ENCODE data around the gene P2RX4.
"Not testable (repeated sequence)": the region's sequence is repeated elsewhere in the genome, so short reads cannot be mapped to it uniquely, and the experiment has no call there.

P2RX4 gene, protein sequence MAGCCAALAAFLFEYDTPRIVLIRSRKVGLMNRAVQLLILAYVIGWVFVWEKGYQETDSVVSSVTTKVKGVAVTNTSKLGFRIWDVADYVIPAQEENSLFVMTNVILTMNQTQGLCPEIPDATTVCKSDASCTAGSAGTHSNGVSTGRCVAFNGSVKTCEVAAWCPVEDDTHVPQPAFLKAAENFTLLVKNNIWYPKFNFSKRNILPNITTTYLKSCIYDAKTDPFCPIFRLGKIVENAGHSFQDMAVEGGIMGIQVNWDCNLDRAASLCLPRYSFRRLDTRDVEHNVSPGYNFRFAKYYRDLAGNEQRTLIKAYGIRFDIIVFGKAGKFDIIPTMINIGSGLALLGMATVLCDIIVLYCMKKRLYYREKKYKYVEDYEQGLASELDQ

DNA sequence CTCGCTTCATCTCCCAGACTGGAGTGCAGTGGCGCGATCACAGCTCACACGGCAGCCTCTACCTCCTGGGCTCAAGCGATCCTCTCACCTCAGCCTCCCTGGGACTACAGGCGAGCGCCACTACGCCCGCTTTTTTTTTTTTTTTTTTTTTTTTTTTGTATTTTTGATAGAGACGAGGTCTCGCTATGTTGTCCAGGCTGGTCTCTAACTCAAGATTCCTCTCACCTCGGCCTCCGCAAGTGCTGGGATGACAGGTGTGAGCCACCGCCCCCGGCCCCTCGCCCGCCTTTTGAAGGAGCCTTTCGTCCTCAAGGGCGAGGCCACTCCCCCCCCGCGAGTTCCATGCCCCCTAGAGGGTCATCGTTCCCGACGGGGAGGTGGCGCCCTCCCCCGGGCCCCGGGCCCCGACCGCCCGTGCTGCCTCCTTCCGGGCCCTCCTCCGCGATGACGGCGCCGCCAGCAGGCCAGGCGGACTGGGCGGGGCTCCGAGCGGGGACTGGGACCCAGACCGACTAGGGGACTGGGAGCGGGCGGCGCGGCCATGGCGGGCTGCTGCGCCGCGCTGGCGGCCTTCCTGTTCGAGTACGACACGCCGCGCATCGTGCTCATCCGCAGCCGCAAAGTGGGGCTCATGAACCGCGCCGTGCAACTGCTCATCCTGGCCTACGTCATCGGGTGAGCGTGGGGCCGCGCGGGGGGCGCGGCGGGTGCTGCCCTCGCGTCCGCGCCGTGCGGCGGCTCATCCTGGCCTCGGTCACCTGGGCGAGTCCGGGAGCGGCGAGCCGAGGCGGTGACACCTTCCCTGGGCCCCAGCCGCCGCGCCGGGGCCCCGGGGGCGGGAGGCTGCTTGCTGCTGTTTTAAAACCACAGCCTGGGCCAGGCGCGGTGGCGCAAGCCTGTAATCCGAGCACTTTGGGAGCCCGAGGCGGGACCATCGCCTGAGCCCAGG, at the start of gene P2RX4:
Gene P2RX4 (plus strand): TSS at position 506 of the 949 bp plus-strand sequence. CDS start 36 bp downstream, at position 542.
- TF ChIP-seq, protein P1, sequence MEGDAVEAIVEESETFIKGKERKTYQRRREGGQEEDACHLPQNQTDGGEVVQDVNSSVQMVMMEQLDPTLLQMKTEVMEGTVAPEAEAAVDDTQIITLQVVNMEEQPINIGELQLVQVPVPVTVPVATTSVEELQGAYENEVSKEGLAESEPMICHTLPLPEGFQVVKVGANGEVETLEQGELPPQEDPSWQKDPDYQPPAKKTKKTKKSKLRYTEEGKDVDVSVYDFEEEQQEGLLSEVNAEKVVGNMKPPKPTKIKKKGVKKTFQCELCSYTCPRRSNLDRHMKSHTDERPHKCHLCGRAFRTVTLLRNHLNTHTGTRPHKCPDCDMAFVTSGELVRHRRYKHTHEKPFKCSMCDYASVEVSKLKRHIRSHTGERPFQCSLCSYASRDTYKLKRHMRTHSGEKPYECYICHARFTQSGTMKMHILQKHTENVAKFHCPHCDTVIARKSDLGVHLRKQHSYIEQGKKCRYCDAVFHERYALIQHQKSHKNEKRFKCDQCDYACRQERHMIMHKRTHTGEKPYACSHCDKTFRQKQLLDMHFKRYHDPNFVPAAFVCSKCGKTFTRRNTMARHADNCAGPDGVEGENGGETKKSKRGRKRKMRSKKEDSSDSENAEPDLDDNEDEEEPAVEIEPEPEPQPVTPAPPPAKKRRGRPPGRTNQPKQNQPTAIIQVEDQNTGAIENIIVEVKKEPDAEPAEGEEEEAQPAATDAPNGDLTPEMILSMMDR (IDR thresholded peaks at IDR 0.05; ENCODE audit: low read depth, low read length, poor library complexity, severe bottlenecking) = peak; percentile 65
- no peak for TF ChIP-seq EZH2phosphoT487 (IDR thresholded peaks at IDR 0.05; ENCODE audit: borderline replicate concordance, low read length)
- H3K27me3 ChIP-seq (ENCODE audit: control insufficient read depth, low read length) = 0 out of 2 replicates have a peak, but pooled peaks cover 3% of the 10 kb centered on the region

DNA sequence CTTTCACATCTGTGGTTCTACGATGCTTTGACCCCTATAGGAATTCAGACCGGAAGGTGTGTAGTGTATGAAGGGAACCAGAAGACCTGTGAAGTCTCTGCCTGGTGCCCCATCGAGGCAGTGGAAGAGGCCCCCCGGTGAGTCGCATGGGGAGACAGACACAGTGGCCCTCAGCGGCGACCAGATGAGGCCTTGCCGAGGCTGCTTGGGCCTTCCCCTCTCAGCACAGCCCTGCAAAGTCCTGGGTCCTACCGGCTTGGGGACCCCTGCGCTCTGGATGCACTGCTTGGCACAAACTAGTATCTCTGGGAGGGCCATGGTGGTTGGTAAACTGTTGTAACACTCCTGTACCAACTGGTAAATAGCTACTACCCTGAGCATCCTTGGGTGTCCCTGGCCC, 47.5 kb upstream of the P2RX4 start:
- no peaks in the 10 kb centered on the region for H3F3A ChIP-seq (ENCODE audit: control insufficient read depth, insufficient read depth)
- H3K9me2 ChIP-seq (replicated peaks; ENCODE audit: control insufficient read depth, low read length) = no peaks in the 10 kb centered on the region
- H3K4me2 ChIP-seq (ENCODE audit: low read length) = no peak overlapping the region
- no peaks in the 10 kb centered on the region for H3K27me3 ChIP-seq (ENCODE audit: control insufficient read depth, low read length)
- no peaks in the 10 kb centered on the region for H3K36me3 ChIP-seq (ENCODE audit: control insufficient read depth, low read length)
- TF ChIP-seq, protein P1 (IDR thresholded peaks at IDR 0.05; ENCODE audit: low read depth, low read length, poor library complexity, severe bottlenecking) = no peak
- no peak for TF ChIP-seq EZH2phosphoT487 (IDR thresholded peaks at IDR 0.05; ENCODE audit: borderline replicate concordance, low read length)
- no peak overlapping the region for H3K27ac ChIP-seq (ENCODE audit: low read depth, low read length)
- no peaks in the 10 kb centered on the region for H3K9me3 ChIP-seq (ENCODE audit: control insufficient read depth, insufficient read depth, low read length)
- no peaks in the 10 kb centered on the region for H3K79me2 ChIP-seq (ENCODE audit: control insufficient read depth, low read length)
- H3K4me1 ChIP-seq (ENCODE audit: control insufficient read depth, low read length) = peaks cover 6% of the 10 kb centered on the region
- no peaks in the 10 kb centered on the region for H4K20me1 ChIP-seq (ENCODE audit: control insufficient read depth, insufficient read depth, low read depth, low read length)
- no peak overlapping the region for H3K4me3 ChIP-seq (ENCODE audit: low read length)

More for the DNA sequence above, at the start of gene P2RX4:
- H3K4me3 ChIP-seq (ENCODE audit: low read length) = peak within 1 kb of the TSS; percentile 88
- no peaks in the 10 kb centered on the region for H3K9me3 ChIP-seq (ENCODE audit: control insufficient read depth, insufficient read depth, low read length)
- H3K36me3 ChIP-seq (ENCODE audit: control insufficient read depth, low read length) = no peaks in the 10 kb centered on the region
- H3F3A ChIP-seq (ENCODE audit: control insufficient read depth, insufficient read depth) = no peaks in the 10 kb centered on the region
- peaks cover 21% of the 10 kb centered on the region for H3K4me1 ChIP-seq (ENCODE audit: control insufficient read depth, low read length)
- H3K9me2 ChIP-seq (replicated peaks; ENCODE audit: control insufficient read depth, low read length) = no peaks in the 10 kb centered on the region
- peaks cover 7% of the 10 kb centered on the region for H3K79me2 ChIP-seq (ENCODE audit: control insufficient read depth, low read length)
- H4K20me1 ChIP-seq (ENCODE audit: control insufficient read depth, insufficient read depth, low read depth, low read length) = no peaks in the 10 kb centered on the region
- H3K4me2 ChIP-seq (ENCODE audit: low read length) = peak within 1 kb of the TSS; percentile 76
- peak within 1 kb of the TSS; percentile 25; the same call in 1 of the 2 replicates for H3K27ac ChIP-seq (ENCODE audit: low read depth, low read length)

DNA sequence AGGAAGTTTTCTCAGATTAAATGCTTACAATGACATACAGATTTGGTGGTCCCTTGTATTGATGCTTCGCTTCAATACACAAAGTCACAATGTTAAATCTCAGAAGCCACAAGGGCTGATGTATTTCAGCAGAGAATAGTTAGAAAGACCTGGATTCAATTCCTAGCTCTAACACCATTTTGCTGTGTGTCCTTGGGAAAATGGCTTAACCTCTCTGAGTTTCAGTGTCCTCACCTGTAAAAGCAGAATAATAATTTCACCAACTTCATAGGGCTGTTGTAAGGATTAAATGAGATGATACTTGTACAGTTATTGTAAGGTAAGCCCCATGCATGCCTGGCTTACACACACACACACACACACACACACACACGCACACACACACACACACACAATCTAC, 46.9 kb upstream of the P2RX4 start:
- no peaks in the 10 kb centered on the region for H3K9me3 ChIP-seq (ENCODE audit: control insufficient read depth, insufficient read depth, low read length)
- no peaks in the 10 kb centered on the region for H3K36me3 ChIP-seq (ENCODE audit: control insufficient read depth, low read length)
- H3K9me2 ChIP-seq (replicated peaks; ENCODE audit: control insufficient read depth, low read length) = no peaks in the 10 kb centered on the region
- H4K20me1 ChIP-seq (ENCODE audit: control insufficient read depth, insufficient read depth, low read depth, low read length) = no peaks in the 10 kb centered on the region
- no peak overlapping the region for H3K4me2 ChIP-seq (ENCODE audit: low read length)
- H3K27ac ChIP-seq (ENCODE audit: low read depth, low read length) = no peak overlapping the region
- no peaks in the 10 kb centered on the region for H3K27me3 ChIP-seq (ENCODE audit: control insufficient read depth, low read length)
- no peaks in the 10 kb centered on the region for H3F3A ChIP-seq (ENCODE audit: control insufficient read depth, insufficient read depth)
- peaks cover 6% of the 10 kb centered on the region for H3K4me1 ChIP-seq (ENCODE audit: control insufficient read depth, low read length)
- no peak for TF ChIP-seq EZH2phosphoT487 (IDR thresholded peaks at IDR 0.05; ENCODE audit: borderline replicate concordance, low read length)
- TF ChIP-seq, protein P1 (IDR thresholded peaks at IDR 0.05; ENCODE audit: low read depth, low read length, poor library complexity, severe bottlenecking) = no peak
- no peaks in the 10 kb centered on the region for H3K79me2 ChIP-seq (ENCODE audit: control insufficient read depth, low read length)
- H3K4me3 ChIP-seq (ENCODE audit: low read length) = no peak overlapping the region

DNA sequence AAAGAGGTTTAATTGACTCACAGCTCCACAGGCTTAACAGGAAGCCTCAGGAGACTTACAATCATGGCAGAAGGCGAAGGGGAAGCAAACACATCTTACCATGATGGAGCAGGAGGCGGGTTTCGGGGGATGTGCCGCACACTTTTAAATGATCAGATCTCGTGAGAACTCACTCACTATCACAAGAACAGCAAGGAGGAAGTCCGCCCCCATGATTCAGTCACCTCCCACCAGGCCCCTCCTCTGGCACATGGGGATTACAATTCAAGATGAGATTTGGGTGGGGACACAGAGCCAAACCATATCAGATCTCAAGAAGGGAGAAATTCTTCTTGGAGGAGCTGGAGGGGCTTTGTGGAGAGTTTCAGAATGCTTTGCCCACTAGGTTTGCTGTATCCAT, 45.1 kb upstream of the P2RX4 start:
- not testable (repeated sequence) for H3K27ac ChIP-seq (ENCODE audit: low read depth, low read length); H3K4me3 ChIP-seq (ENCODE audit: low read length); H3K9me3 ChIP-seq (ENCODE audit: control insufficient read depth, insufficient read depth, low read length); H3K27me3 ChIP-seq (ENCODE audit: control insufficient read depth, low read length); H3K9me2 ChIP-seq (replicated peaks; ENCODE audit: control insufficient read depth, low read length); H3K4me2 ChIP-seq (ENCODE audit: low read length); H3K4me1 ChIP-seq (ENCODE audit: control insufficient read depth, low read length); H3F3A ChIP-seq (ENCODE audit: control insufficient read depth, insufficient read depth); H3K79me2 ChIP-seq (ENCODE audit: control insufficient read depth, low read length); H3K36me3 ChIP-seq (ENCODE audit: control insufficient read depth, low read length); H4K20me1 ChIP-seq (ENCODE audit: control insufficient read depth, insufficient read depth, low read depth, low read length)
